ENCODE results near the gene NDUFAF8.

DNA sequence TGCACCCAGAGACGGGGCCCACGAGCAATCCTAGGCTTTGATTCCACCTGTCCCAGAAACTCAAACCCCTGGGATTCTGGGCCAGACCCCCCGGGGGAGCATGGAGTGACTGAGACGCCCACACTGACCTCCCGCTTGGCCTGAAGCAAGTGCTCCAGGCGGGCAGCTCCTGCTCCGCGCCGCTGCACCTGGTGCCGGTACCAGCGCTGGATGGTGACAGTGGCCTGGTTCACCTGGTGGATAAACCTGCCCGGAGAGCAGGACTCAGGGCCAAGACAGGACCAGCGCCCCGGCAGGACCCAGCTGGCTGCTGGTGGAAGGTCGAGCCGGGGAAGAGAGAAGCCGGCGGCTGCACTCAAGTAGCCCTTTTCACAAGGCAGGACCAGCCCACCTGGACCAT, 38.9 kb upstream of the NDUFAF8 start:
- no peak for TF ChIP-seq POLR2AphosphoS5 (IDR thresholded peaks at IDR 0.05)
- TF ChIP-seq, protein P1, sequence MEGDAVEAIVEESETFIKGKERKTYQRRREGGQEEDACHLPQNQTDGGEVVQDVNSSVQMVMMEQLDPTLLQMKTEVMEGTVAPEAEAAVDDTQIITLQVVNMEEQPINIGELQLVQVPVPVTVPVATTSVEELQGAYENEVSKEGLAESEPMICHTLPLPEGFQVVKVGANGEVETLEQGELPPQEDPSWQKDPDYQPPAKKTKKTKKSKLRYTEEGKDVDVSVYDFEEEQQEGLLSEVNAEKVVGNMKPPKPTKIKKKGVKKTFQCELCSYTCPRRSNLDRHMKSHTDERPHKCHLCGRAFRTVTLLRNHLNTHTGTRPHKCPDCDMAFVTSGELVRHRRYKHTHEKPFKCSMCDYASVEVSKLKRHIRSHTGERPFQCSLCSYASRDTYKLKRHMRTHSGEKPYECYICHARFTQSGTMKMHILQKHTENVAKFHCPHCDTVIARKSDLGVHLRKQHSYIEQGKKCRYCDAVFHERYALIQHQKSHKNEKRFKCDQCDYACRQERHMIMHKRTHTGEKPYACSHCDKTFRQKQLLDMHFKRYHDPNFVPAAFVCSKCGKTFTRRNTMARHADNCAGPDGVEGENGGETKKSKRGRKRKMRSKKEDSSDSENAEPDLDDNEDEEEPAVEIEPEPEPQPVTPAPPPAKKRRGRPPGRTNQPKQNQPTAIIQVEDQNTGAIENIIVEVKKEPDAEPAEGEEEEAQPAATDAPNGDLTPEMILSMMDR (IDR thresholded peaks at IDR 0.05) = no peak

Data from prostate gland (tissue), 2 donors.